ENCODE results near the gene PARD6G. TPM values are rescaled to one million over a fixed set of nuclear protein-coding genes. Genes with fewer than 3 reads are reported as not detected.
"Not testable (repeated sequence)": the region's sequence is repeated elsewhere in the genome, so short reads cannot be mapped to it uniquely, and the experiment has no call there.

PARD6G gene
- total and polyA plus RNA-seq, 2 donors, result 4.7 to 13.6 TPM

DNA sequence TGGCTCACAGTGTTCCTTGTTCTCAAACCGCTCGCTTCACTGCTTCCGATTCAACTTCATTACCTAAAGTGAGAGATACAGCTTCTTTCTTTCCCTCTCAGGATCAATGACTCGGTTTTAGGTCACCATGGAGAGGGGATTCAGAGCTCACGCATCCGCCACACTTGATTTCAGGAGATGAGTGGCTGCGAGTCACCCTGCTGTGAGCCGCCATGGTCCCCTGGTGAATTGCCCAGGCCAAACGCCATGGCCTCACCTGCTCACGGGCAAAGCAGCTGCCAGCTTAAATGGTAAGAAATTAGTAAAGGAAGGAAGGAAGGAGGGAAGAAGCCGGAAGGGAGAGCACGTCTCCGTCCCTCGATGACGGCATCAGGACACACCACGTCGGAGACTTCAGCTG lies 77.7 kb downstream of the PARD6G start:
- H3K27me3 ChIP-seq (ENCODE audit: control insufficient read depth in 2 of 2, insufficient read depth in 1 of 2, low read length in 1 of 2), result peaks cover 0 to 7% of the 10 kb centered on the region in 2 donors
- H3K27ac ChIP-seq (ENCODE audit: low read depth in 1 of 2, low read length in 1 of 2), result no peak overlapping the region
- no peak overlapping the region for H3K4me3 ChIP-seq (ENCODE audit: low read length in 2 of 2)
- DNase-seq (ENCODE audit: low read depth in 6 of 9, low spot score in 9 of 9), result no peak
- H3K9me3 ChIP-seq (ENCODE audit: control insufficient read depth in 2 of 2, insufficient read depth in 1 of 2, low read length in 1 of 2), result peaks cover 0 to 4% of the 10 kb centered on the region in 2 donors
- H3K36me3 ChIP-seq (ENCODE audit: control insufficient read depth in 2 of 2, insufficient read depth in 2 of 2, low read length in 1 of 2), result no peaks in the 10 kb centered on the region
- 95% methylated on average over 17 of the region's 17 CpGs for WGBS
- no peaks in the 10 kb centered on the region for H3K4me1 ChIP-seq (ENCODE audit: control insufficient read depth in 2 of 2, insufficient read depth in 2 of 2, low read length in 2 of 2)

DNA sequence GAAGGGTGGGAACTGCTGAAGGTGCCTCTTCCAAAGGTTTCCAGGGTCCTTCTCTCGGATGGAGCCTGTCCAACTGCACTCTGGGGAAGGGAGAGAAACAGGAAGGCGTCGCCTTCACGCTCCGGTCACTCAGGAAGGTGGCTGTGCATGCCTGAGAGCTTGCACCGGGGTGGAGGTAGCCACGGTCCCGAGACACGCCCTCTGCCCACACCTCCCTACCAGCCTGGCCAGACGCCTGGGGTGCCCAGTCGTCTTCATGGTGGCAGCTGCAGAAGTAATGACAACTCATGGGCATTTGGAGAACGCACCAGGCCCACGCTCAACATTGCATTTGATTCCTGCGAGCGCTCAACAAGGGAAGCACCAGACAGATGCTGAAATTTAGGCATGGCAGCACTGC lies 78.3 kb downstream of the PARD6G start:
- Histone ChIP-seq H3K4me1 (ENCODE audit: control insufficient read depth in 2 of 2, insufficient read depth in 2 of 2, low read length in 2 of 2) (no peaks in the 10 kb centered on the region), H3K4me3 (ENCODE audit: low read length in 2 of 2) (no peak overlapping the region), H3K27me3 (ENCODE audit: control insufficient read depth in 2 of 2, insufficient read depth in 1 of 2, low read length in 1 of 2) (peaks cover 0 to 7% of the 10 kb centered on the region in 2 donors), H3K9me3 (ENCODE audit: control insufficient read depth in 2 of 2, insufficient read depth in 1 of 2, low read length in 1 of 2) (peaks cover 0 to 9% of the 10 kb centered on the region in 2 donors), H3K27ac (ENCODE audit: low read depth in 1 of 2, low read length in 1 of 2) (no peak overlapping the region), H3K36me3 (ENCODE audit: control insufficient read depth in 2 of 2, insufficient read depth in 2 of 2, low read length in 1 of 2) (no peaks in the 10 kb centered on the region)
- no peak for DNase-seq (ENCODE audit: low read depth in 6 of 9, low spot score in 9 of 9)
- WGBS, result 92% methylated on average over 15 of the region's 15 CpGs

DNA sequence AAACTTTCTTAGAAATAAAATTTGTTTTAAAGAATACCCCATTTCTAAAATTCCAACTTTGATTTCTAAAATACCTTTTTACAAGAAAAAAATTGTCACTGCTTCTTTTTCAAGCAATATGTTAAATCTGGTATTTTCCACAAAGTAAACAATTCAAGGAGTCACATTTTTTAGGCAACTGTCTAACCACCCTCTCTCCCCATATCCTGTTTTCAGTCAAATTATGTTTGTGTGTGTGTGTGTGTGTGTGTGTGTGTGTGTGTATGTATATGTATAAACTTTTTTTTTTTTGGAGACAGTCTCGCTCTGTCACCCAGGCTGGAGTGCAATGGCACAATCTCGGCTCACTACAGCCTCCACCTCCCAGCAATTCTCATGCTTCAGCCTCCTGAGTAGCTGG lies 79.0 kb downstream of the PARD6G start:
- Histone ChIP-seq H3K4me1 (ENCODE audit: control insufficient read depth in 2 of 2, insufficient read depth in 2 of 2, low read length in 2 of 2) (no peaks in the 10 kb centered on the region), H3K9me3 (ENCODE audit: control insufficient read depth in 2 of 2, insufficient read depth in 1 of 2, low read length in 1 of 2) (peaks cover 0 to 15% of the 10 kb centered on the region in 2 donors), H3K4me3 (ENCODE audit: low read length in 2 of 2) (no peak overlapping the region), H3K36me3 (ENCODE audit: control insufficient read depth in 2 of 2, insufficient read depth in 2 of 2, low read length in 1 of 2) (no peaks in the 10 kb centered on the region), H3K27ac (ENCODE audit: low read depth in 1 of 2, low read length in 1 of 2) (no peak overlapping the region), H3K27me3 (ENCODE audit: control insufficient read depth in 2 of 2, insufficient read depth in 1 of 2, low read length in 1 of 2) (peaks cover 0 to 7% of the 10 kb centered on the region in 2 donors)
- WGBS, result 93% methylated on average over 2 of the region's 2 CpGs
- DNase-seq (ENCODE audit: low read depth in 6 of 9, low spot score in 9 of 9), result no peak

DNA sequence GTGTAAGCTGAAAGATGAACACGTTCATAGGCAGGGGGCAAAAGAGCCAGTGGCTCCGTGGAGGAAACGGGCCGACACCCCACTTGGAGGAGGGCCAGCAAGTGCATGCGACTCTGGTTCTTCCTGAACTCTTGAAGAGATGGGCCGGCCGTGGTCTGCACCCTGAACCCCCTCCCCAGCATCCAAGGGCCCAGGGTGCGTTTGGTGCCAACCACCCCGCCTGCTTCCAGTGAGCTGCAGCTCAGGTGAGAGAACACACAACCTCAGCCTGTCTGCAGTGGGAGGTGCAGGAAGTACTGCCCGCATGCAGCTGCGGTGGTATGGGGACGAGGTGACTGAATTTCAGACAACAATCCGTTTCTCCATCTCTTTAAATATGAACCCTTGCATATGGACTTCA lies 79.4 kb downstream of the PARD6G start:
- 57% methylated on average over 13 of the region's 13 CpGs for WGBS
- peaks cover 0 to 18% of the 10 kb centered on the region in 2 donors for H3K9me3 ChIP-seq (ENCODE audit: control insufficient read depth in 2 of 2, insufficient read depth in 1 of 2, low read length in 1 of 2)
- no peak overlapping the region for H3K27ac ChIP-seq (ENCODE audit: low read depth in 1 of 2, low read length in 1 of 2)
- DNase-seq (ENCODE audit: low read depth in 6 of 9, low spot score in 9 of 9), result no peak
- H3K4me3 ChIP-seq (ENCODE audit: low read length in 2 of 2), result no peak overlapping the region
- H3K27me3 ChIP-seq (ENCODE audit: control insufficient read depth in 2 of 2, insufficient read depth in 1 of 2, low read length in 1 of 2), result peaks cover 0 to 7% of the 10 kb centered on the region in 2 donors
- no peaks in the 10 kb centered on the region for H3K4me1 ChIP-seq (ENCODE audit: control insufficient read depth in 2 of 2, insufficient read depth in 2 of 2, low read length in 2 of 2)
- H3K36me3 ChIP-seq (ENCODE audit: control insufficient read depth in 2 of 2, insufficient read depth in 2 of 2, low read length in 1 of 2), result no peaks in the 10 kb centered on the region

DNA sequence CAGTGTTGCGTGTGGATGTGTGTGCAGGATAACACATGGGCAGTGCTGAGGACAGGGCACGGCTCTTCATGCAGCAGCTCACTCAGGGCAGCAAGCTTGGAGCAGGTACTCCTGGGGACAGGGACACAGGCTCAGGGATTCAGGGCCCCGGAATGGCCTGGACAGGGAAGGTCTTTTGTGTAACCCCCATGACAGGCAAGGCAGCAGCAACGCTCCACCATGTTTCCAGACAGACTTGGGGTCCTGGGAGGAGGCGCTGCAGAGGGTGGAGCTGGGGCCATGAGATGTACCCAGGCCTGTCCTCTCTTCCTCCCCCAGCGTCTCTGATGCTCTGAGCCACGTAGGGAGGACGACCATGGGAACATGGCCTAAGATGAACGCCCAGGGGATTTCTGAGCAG lies 80.0 kb downstream of the PARD6G start:
- Histone ChIP-seq H3K9me3 (ENCODE audit: control insufficient read depth in 2 of 2, insufficient read depth in 1 of 2, low read length in 1 of 2) (peaks cover 0 to 18% of the 10 kb centered on the region in 2 donors), H3K27me3 (ENCODE audit: control insufficient read depth in 2 of 2, insufficient read depth in 1 of 2, low read length in 1 of 2) (peaks cover 0 to 7% of the 10 kb centered on the region in 2 donors), H3K36me3 (ENCODE audit: control insufficient read depth in 2 of 2, insufficient read depth in 2 of 2, low read length in 1 of 2) (no peaks in the 10 kb centered on the region), H3K4me1 (ENCODE audit: control insufficient read depth in 2 of 2, insufficient read depth in 2 of 2, low read length in 2 of 2) (no peaks in the 10 kb centered on the region), H3K27ac (ENCODE audit: low read depth in 1 of 2, low read length in 1 of 2) (no peak overlapping the region), H3K4me3 (ENCODE audit: low read length in 2 of 2) (no peak overlapping the region)
- no peak for DNase-seq (ENCODE audit: low read depth in 6 of 9, low spot score in 9 of 9)
- WGBS, result 96% methylated on average over 9 of the region's 9 CpGs

DNA sequence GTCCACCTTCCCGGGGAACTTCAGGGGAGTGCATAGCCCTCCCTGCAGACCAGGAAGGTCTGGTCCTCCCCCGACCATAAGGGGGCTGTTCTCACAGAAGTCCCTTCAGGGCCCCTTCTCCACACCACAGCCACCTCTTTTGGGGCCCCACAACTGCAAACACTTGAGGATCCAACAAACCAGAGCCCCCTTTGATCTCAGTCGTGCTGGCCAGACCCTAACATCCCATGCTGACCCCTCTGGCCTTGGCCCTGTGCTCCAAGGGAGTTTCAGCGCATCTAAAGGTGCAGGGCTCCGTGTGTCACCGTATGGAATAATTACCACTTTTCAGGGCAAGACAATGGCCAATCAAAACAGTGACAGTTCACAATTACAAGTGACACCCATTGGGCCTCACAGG lies 80.6 kb downstream of the PARD6G start:
- Histone ChIP-seq H3K27me3 (ENCODE audit: control insufficient read depth in 2 of 2, insufficient read depth in 1 of 2, low read length in 1 of 2) (peaks cover 0 to 10% of the 10 kb centered on the region in 2 donors), H3K9me3 (ENCODE audit: control insufficient read depth in 2 of 2, insufficient read depth in 1 of 2, low read length in 1 of 2) (peaks cover 0 to 18% of the 10 kb centered on the region in 2 donors), H3K4me3 (ENCODE audit: low read length in 2 of 2) (no peak overlapping the region), H3K36me3 (ENCODE audit: control insufficient read depth in 2 of 2, insufficient read depth in 2 of 2, low read length in 1 of 2) (no peaks in the 10 kb centered on the region), H3K27ac (ENCODE audit: low read depth in 1 of 2, low read length in 1 of 2) (no peak overlapping the region), H3K4me1 (ENCODE audit: control insufficient read depth in 2 of 2, insufficient read depth in 2 of 2, low read length in 2 of 2) (no peaks in the 10 kb centered on the region)
- WGBS, result 89% methylated on average over 6 of the region's 6 CpGs
- no peak for DNase-seq (ENCODE audit: low read depth in 6 of 9, low spot score in 9 of 9)

DNA sequence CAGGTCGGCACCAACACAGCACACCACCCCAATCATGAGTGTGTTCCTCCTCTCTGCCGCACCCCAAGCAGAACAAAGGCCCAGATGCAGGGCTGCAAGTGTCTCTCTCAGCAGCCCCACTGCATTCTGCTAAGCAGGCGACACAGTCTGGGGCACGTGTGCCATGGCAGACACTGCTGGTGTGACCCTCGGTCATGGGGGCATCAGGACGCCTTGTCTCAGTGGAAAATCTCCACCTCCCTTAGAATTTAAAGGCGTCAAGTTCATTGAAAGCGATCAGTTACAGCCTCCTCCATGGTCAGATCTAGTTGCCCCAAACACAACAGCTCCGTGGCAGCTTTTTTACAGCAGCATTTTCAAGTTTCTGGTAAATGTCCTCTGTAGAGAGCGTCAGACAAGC lies 81.1 kb downstream of the PARD6G start:
- no peak overlapping the region for H3K4me3 ChIP-seq (ENCODE audit: low read length in 2 of 2)
- DNase-seq (ENCODE audit: low read depth in 6 of 9, low spot score in 9 of 9), result no peak
- no peaks in the 10 kb centered on the region for H3K4me1 ChIP-seq (ENCODE audit: control insufficient read depth in 2 of 2, insufficient read depth in 2 of 2, low read length in 2 of 2)
- peaks cover 0 to 18% of the 10 kb centered on the region in 2 donors for H3K9me3 ChIP-seq (ENCODE audit: control insufficient read depth in 2 of 2, insufficient read depth in 1 of 2, low read length in 1 of 2)
- H3K36me3 ChIP-seq (ENCODE audit: control insufficient read depth in 2 of 2, insufficient read depth in 2 of 2, low read length in 1 of 2), result no peaks in the 10 kb centered on the region
- H3K27ac ChIP-seq (ENCODE audit: low read depth in 1 of 2, low read length in 1 of 2), result no peak overlapping the region
- WGBS, result 94% methylated on average over 10 of the region's 10 CpGs
- peaks cover 0 to 14% of the 10 kb centered on the region in 2 donors for H3K27me3 ChIP-seq (ENCODE audit: control insufficient read depth in 2 of 2, insufficient read depth in 1 of 2, low read length in 1 of 2)

DNA sequence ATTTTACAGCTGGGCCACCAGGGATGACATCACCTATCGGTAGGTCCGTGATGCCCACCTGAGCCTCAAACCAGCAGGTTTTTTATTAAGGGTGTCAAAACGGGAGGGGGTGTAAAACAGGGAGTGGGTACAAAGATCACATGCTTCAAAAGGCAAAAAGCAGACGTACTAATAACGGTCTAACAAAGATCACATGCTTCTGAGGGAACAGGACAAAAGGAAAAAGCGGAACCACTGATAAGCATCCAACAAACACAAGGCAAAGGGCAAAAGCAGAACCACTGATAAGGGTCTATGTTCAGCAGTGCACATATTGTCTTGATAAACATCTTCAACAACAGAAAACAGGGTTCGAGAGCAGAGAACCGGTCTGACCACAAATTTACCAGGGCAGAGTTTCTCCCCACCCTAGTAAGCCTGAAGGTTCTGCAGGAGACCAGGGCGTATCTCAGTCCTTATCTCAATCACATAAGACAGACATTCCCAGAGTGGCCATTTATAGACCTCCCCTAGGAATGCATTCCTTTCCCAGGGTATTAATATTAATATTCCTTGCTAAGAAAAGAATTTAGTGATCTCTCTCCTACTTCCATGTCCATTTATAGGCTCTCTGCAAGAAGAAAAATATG lies 82.5 kb downstream of the PARD6G start:
- 86% methylated on average over 9 of the region's 9 CpGs for WGBS
- Histone ChIP-seq H3K9me3 (ENCODE audit: control insufficient read depth in 2 of 2, insufficient read depth in 1 of 2, low read length in 1 of 2) (peaks cover 1 to 18% of the 10 kb centered on the region in 2 donors), H3K27me3 (ENCODE audit: control insufficient read depth in 2 of 2, insufficient read depth in 1 of 2, low read length in 1 of 2) (peaks cover 0 to 22% of the 10 kb centered on the region in 2 donors)
- H3K4me1 ChIP-seq (ENCODE audit: control insufficient read depth in 2 of 2, insufficient read depth in 2 of 2, low read length in 2 of 2); H3K36me3 ChIP-seq (ENCODE audit: control insufficient read depth in 2 of 2, insufficient read depth in 2 of 2, low read length in 1 of 2); H3K27ac ChIP-seq (ENCODE audit: low read depth in 1 of 2, low read length in 1 of 2); H3K4me3 ChIP-seq (ENCODE audit: low read length in 2 of 2); DNase-seq (ENCODE audit: low read depth in 6 of 9, low spot score in 9 of 9): not testable (repeated sequence)

DNA sequence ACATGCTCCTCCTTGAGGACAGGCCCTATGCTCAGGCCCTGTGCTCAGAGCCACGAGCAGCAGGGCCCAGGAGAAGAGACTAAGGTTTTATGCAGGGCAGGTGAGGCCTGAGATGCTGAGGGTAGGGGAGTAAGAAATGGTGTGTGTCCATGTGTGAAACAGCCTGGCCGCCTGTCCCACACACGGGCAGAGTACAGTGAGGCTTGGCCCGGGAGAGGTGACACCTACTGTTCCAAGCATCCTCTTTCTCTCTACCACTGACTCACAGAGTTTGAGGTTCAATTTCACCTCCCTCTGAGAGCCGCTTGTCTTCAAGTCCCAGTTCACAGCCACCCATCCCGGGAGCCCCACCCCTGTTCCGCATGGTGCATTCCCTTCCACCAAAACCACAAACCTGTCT lies 84.1 kb downstream of the PARD6G start:
- H3K36me3 ChIP-seq (ENCODE audit: control insufficient read depth in 2 of 2, insufficient read depth in 2 of 2, low read length in 1 of 2), result no peaks in the 10 kb centered on the region
- H3K27me3 ChIP-seq (ENCODE audit: control insufficient read depth in 2 of 2, insufficient read depth in 1 of 2, low read length in 1 of 2), result peaks cover 2 to 29% of the 10 kb centered on the region in 2 donors
- H3K9me3 ChIP-seq (ENCODE audit: control insufficient read depth in 2 of 2, insufficient read depth in 1 of 2, low read length in 1 of 2), result peaks cover 1 to 18% of the 10 kb centered on the region in 2 donors
- WGBS, result 95% methylated on average over 7 of the region's 7 CpGs
- H3K4me3 ChIP-seq (ENCODE audit: low read length in 2 of 2), result no peak overlapping the region
- H3K4me1 ChIP-seq (ENCODE audit: control insufficient read depth in 2 of 2, insufficient read depth in 2 of 2, low read length in 2 of 2), result no peaks in the 10 kb centered on the region
- H3K27ac ChIP-seq (ENCODE audit: low read depth in 1 of 2, low read length in 1 of 2), result no peak overlapping the region
- no peak for DNase-seq (ENCODE audit: low read depth in 6 of 9, low spot score in 9 of 9)

Measured in thymus (tissue), 11 donors.